Sigmoid colon (tissue), 7 donors: ENCODE data around the gene LGALS1. TPM values are rescaled to one million over a fixed set of nuclear protein-coding genes. Genes with fewer than 3 reads are reported as not detected.
"Not testable (repeated sequence)": the region's sequence is repeated elsewhere in the genome, so short reads cannot be mapped to it uniquely, and the experiment has no call there.

ENCODE experiments used
- DNase-seq: peaks from one replicate; pipeline ENCODE4 v3.0.0-alpha.2; 2019
- H3K27ac ChIP-seq, 4 donors: fragments of 200-600 bp; sonication (generic); one replicate each; pipeline ENCODE4 v1.5.1; 2016 to 2019; ENCODE audit warnings: mild to moderate bottlenecking in 1 of 4
- H3K27me3 ChIP-seq, 3 donors: fragments of 200-600 bp; sonication (generic); one replicate each; pipeline ENCODE4 v1.5.1; 2019; ENCODE audit warnings: mild to moderate bottlenecking in 1 of 3
- H3K36me3 ChIP-seq, 4 donors: fragments of 200-600 bp; sonication (generic); one replicate each; pipeline ENCODE4 v1.5.1; 2016 to 2019
- H3K4me1 ChIP-seq, 4 donors: fragments of 200-600 bp; sonication (generic); one replicate each; pipeline ENCODE4 v1.5.1; 2017 to 2019
- H3K4me3 ChIP-seq, 4 donors: fragments of 200-600 bp; sonication (generic); one replicate each; pipeline ENCODE4 v1.5.1; 2017 to 2019; ENCODE audit warnings: mild to moderate bottlenecking in 2 of 4, moderate library complexity in 1 of 4
- H3K9me3 ChIP-seq, 4 donors: fragments of 200-600 bp in 3 of 4; sonication (generic) in 3 of 4; one replicate each; pipeline versions ENCODE4 v1.5.1 to v1.6.1; 2013 to 2019
- CTCF ChIP-seq, 4 experiments: fragments of 450-650 bp in 3 of 4; fragments of 200-600 bp in 1 of 4; IDR thresholded peaks; one replicate each; pipeline ENCODE4 v1.5.1; 2016 to 2019; ENCODE audit warnings: antibody characterized with exemption in 4 of 4, mild to moderate bottlenecking in 3 of 4, moderate library complexity in 2 of 4
- EP300 ChIP-seq, 4 donors: sonication (generic); formaldehyde crosslinking; IDR thresholded peaks; one replicate each; pipeline ENCODE4 v1.6.1; 2017; ENCODE audit warnings: antibody characterized with exemption in 4 of 4
- POLR2A ChIP-seq, 2 donors: fragments of 450-650 bp; IDR thresholded peaks; one replicate each; pipeline ENCODE4 v1.6.1; 2016; ENCODE audit warnings: antibody characterized with exemption in 2 of 2, mild to moderate bottlenecking in 2 of 2, moderate library complexity in 2 of 2
- POLR2AphosphoS5 ChIP-seq, 4 donors: sonication (generic); formaldehyde crosslinking; IDR thresholded peaks; one replicate each; pipeline ENCODE4 v1.6.1; 2017; ENCODE audit warnings: antibody characterized with exemption in 4 of 4
- WGBS, 2 donors: extraction: QIAGEN DNeasy Blood & Tissue Kit; methylation state at CpG; one replicate each; pipeline ENCODE4 v1.1.7; 2013; 5-methylcytosine and 5-hydroxymethylcytosine counted together
- intact Hi-C: fragments of 100-400 bp; cut with DNase I; formaldehyde crosslinking; loops from one replicate; pipeline ENCODE4 v1.15.1; 2023
- polyA plus RNA-seq, 3 donors: library from polyadenylated mRNA; stranded (reverse); fragments of 200-250 nt; gene quantifications; one replicate each; pipeline ENCODE4 v1.2.3, GENCODE V29; 2013
- total RNA-seq, 4 donors: library from RNA; depleted of rRNA; stranded (reverse); fragments of >200 nt; gene quantifications; one replicate each; pipeline ENCODE4 v1.1.0, GENCODE V29; 2016
- donor health status: healthy with polysubstance abuse.
- donor health status: Bipolar disorder and iron deficiency.
- donor health status: healthy.

LGALS1 gene
- total and polyA plus RNA-seq, 7 donors: 373 to 2,925 (median 911) TPM

GRCh38 chr22:37647928-37648327, 27.5 kb upstream of the LGALS1 start:
- no peak overlapping the region for H3K27ac ChIP-seq

GRCh38 chr22:37650463-37651136, 24.8 kb upstream of the LGALS1 start:
- H3K27ac ChIP-seq: no peak overlapping the region
- intact Hi-C loops: no loop called here
- no peaks in the 10 kb centered on the region for H3K4me1 ChIP-seq
- no peaks in the 10 kb centered on the region for H3K9me3 ChIP-seq
- no peak for TF ChIP-seq POLR2AphosphoS5 (IDR thresholded peaks at IDR 0.05)
- TF ChIP-seq CTCF (IDR thresholded peaks at IDR 0.05): no peak
- TF ChIP-seq EP300 (IDR thresholded peaks at IDR 0.05): no peak
- no peak for TF ChIP-seq POLR2A (IDR thresholded peaks at IDR 0.05)
- H3K36me3 ChIP-seq: peaks cover 0 to 5% (median 0%) of the 10 kb centered on the region in 4 donors
- H3K4me3 ChIP-seq: no peak overlapping the region
- 96 to 97% methylated on average over 17 of the region's 17 CpGs for WGBS, 2 donors
- no peaks in the 10 kb centered on the region for H3K27me3 ChIP-seq
- DNase-seq: no peak

More at GRCh38 chr22:37647928-37648327, 27.5 kb upstream of the LGALS1 start:
- no peaks in the 10 kb centered on the region for H3K27me3 ChIP-seq
- H3K36me3 ChIP-seq: peaks cover 0 to 5% (median 0%) of the 10 kb centered on the region in 4 donors
- no peak for DNase-seq
- peaks cover 0 to 4% (median 3%) of the 10 kb centered on the region in 4 donors for H3K4me1 ChIP-seq
- intact Hi-C loops: no loop called here
- no peaks in the 10 kb centered on the region for H3K9me3 ChIP-seq
- H3K4me3 ChIP-seq: no peak overlapping the region
- 51 to 87% methylated on average over 9 of the region's 9 CpGs for WGBS, 2 donors
- no peak for TF ChIP-seq POLR2AphosphoS5 (IDR thresholded peaks at IDR 0.05)
- TF ChIP-seq POLR2A (IDR thresholded peaks at IDR 0.05): no peak
- TF ChIP-seq EP300 (IDR thresholded peaks at IDR 0.05): no peak
- TF ChIP-seq CTCF (IDR thresholded peaks at IDR 0.05): no peak

- no peaks in the 10 kb centered on the region for H3K27me3 ChIP-seq
- no peak for DNase-seq
- no peaks in the 10 kb centered on the region for H3K36me3 ChIP-seq
- H3K4me3 ChIP-seq: no peak overlapping the region
- intact Hi-C loops: no loop called here
- H3K4me1 ChIP-seq: peaks cover 0 to 14% (median 13%) of the 10 kb centered on the region in 4 donors
- no peaks in the 10 kb centered on the region for H3K9me3 ChIP-seq
- no peak for TF ChIP-seq POLR2A (IDR thresholded peaks at IDR 0.05)
- no peak for TF ChIP-seq CTCF (IDR thresholded peaks at IDR 0.05)
- no peak for TF ChIP-seq EP300 (IDR thresholded peaks at IDR 0.05)
- 27 to 69% methylated on average over 14 of the region's 14 CpGs for WGBS, 2 donors
- peak overlapping the region in 1 of 4 donors; percentile 12 for H3K27ac ChIP-seq
These were observed 20.7 kb upstream of the LGALS1 start for GRCh38 chr22:37654563-37655251.

GRCh38 chr22:37655252-37655563, 20.2 kb upstream of the LGALS1 start:
- H3K9me3 ChIP-seq: no peaks in the 10 kb centered on the region
- peaks cover 0 to 18% (median 17%) of the 10 kb centered on the region in 4 donors for H3K4me1 ChIP-seq
- no peak overlapping the region for H3K4me3 ChIP-seq
- H3K27me3 ChIP-seq: no peaks in the 10 kb centered on the region
- TF ChIP-seq CTCF (IDR thresholded peaks at IDR 0.05): no peak
- TF ChIP-seq POLR2A (IDR thresholded peaks at IDR 0.05): no peak
- TF ChIP-seq POLR2AphosphoS5 (IDR thresholded peaks at IDR 0.05): no peak
- no peak for TF ChIP-seq EP300 (IDR thresholded peaks at IDR 0.05)
- intact Hi-C loops: no loop called here
- DNase-seq: no peak
- WGBS, 2 donors: 47 to 86% methylated on average over 17 of the region's 17 CpGs
- no peak overlapping the region for H3K27ac ChIP-seq
- H3K36me3 ChIP-seq: no peaks in the 10 kb centered on the region

GRCh38 chr22:37656583-37656982, 18.9 kb upstream of the LGALS1 start:
- DNase-seq, H3K27me3 ChIP-seq, H3K27ac ChIP-seq, intact Hi-C loops, H3K9me3 ChIP-seq, H3K4me3 ChIP-seq, H3K36me3 ChIP-seq: not testable (repeated sequence)
- 96 to 97% methylated on average over 4 of the region's 4 CpGs for WGBS, 2 donors
- peaks cover 0 to 32% (median 31%) of the 10 kb centered on the region in 4 donors for H3K4me1 ChIP-seq
